Measurements from ENCODE around the gene TRIP13.

TRIP13 gene

DNA sequence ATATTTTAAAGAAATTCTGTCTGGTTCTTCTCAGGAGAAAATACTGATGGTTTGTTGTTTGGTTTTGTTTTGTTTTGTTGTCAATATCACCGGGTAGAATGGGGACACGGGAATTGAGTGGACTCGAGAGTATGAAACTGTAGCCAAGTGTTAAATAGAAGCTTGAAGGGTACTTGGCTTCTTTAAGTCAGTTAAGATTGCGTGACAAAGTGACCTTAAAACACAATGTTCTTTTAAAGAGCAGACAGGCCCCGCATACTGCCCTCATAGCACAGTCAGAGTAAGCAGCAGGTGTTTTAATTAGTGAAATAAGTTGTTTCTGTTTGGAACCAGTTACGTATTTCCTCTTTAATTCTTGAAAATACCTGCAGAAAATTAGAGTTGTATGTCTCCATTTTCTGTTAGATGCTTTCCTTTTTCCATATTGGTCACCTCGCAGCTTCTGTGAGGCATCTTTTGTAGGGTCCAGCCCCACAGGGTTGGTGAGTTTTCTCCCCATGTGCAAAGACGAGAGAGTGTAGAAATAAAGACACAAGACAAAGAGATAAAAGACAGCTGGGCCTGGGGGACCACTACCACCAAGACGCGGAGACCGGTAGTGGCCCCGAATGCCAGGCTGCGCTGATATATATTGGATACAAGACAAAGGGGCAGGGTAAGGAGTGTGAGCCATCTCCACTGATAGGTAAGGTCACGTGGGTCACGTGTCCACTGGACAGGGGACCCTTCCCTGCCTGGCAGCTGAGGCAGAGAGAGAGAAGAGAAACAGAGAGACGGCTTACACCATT, 9.6 kb downstream of the TRIP13 start:
- Histone ChIP-seq H3K27ac (ENCODE audit: low read length) (no peak overlapping the region), H3K4me1 (ENCODE audit: low read length) (no peaks in the 10 kb centered on the region), H3K79me2 (ENCODE audit: low read length) (peaks cover 51% of the 10 kb centered on the region), H3K9me2 (replicated peaks; ENCODE audit: insufficient read depth, low read length) (no peaks in the 10 kb centered on the region), H3K4me3 (ENCODE audit: low read length) (no peak overlapping the region), H2AFZ (ENCODE audit: low read length) (no peak overlapping the region), H4K20me1 (ENCODE audit: insufficient read depth, low read length) (no peaks in the 10 kb centered on the region), H3K9me3 (replicated peaks; ENCODE audit: insufficient read depth, low read length) (no peaks in the 10 kb centered on the region), H3K9ac (ENCODE audit: low read length) (no peak overlapping the region), H3F3A (ENCODE audit: insufficient read depth, low read length) (0 out of 2 replicates have a peak, but pooled peaks cover 4% of the 10 kb centered on the region), H3K27me3 (replicated peaks; ENCODE audit: insufficient read depth, low read length) (no peaks in the 10 kb centered on the region), H3K4me2 (ENCODE audit: low read depth, low read length) (no peak overlapping the region), H3K36me3 (replicated peaks; ENCODE audit: insufficient read depth, low read length) (peaks cover 34% of the 10 kb centered on the region)
- TF ChIP-seq EZH2 (optimal IDR thresholded peaks at IDR 0.05; ENCODE audit: low read depth, low read length) (no peak), EZH2phosphoT487 (IDR thresholded peaks at IDR 0.05; ENCODE audit: low read length) (no peak)
- TF ChIP-seq, protein P1, sequence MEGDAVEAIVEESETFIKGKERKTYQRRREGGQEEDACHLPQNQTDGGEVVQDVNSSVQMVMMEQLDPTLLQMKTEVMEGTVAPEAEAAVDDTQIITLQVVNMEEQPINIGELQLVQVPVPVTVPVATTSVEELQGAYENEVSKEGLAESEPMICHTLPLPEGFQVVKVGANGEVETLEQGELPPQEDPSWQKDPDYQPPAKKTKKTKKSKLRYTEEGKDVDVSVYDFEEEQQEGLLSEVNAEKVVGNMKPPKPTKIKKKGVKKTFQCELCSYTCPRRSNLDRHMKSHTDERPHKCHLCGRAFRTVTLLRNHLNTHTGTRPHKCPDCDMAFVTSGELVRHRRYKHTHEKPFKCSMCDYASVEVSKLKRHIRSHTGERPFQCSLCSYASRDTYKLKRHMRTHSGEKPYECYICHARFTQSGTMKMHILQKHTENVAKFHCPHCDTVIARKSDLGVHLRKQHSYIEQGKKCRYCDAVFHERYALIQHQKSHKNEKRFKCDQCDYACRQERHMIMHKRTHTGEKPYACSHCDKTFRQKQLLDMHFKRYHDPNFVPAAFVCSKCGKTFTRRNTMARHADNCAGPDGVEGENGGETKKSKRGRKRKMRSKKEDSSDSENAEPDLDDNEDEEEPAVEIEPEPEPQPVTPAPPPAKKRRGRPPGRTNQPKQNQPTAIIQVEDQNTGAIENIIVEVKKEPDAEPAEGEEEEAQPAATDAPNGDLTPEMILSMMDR (IDR thresholded peaks at IDR 0.05; ENCODE audit: low read length) = no peak
- DNase-seq = no peak

DNA sequence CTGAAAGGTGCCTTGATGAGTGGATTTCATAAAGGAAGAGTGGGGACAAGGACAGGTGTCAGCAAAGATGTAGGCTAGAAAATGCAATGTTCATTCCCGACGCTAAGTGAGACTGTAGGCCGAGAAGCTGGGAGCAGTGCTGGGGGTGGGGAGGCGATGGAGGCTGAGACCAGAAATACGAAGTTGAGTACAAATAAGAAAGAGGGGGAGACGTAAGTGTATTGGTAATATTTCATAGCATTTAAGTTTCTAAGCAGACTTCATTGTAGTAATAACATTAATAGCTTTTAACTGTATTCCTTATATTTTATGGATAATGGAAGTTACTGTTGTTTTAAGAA, 11.0 kb downstream of the TRIP13 start:
- TF ChIP-seq EZH2phosphoT487 (IDR thresholded peaks at IDR 0.05; ENCODE audit: low read length) (no peak), EZH2 (optimal IDR thresholded peaks at IDR 0.05; ENCODE audit: low read depth, low read length) (no peak)
- TF ChIP-seq, protein P1 (IDR thresholded peaks at IDR 0.05; ENCODE audit: low read length) = no peak
- H3K27me3 ChIP-seq (replicated peaks; ENCODE audit: insufficient read depth, low read length) = no peaks in the 10 kb centered on the region
- 0 out of 2 replicates have a peak, but pooled peaks cover 4% of the 10 kb centered on the region for H3F3A ChIP-seq (ENCODE audit: insufficient read depth, low read length)
- no peak overlapping the region for H2AFZ ChIP-seq (ENCODE audit: low read length)
- no peaks in the 10 kb centered on the region for H3K4me1 ChIP-seq (ENCODE audit: low read length)
- H3K9me2 ChIP-seq (replicated peaks; ENCODE audit: insufficient read depth, low read length) = no peaks in the 10 kb centered on the region
- no peak overlapping the region for H3K4me3 ChIP-seq (ENCODE audit: low read length)
- no peaks in the 10 kb centered on the region for H4K20me1 ChIP-seq (ENCODE audit: insufficient read depth, low read length)
- no peak for DNase-seq
- no peak overlapping the region for H3K9ac ChIP-seq (ENCODE audit: low read length)
- peaks cover 51% of the 10 kb centered on the region for H3K79me2 ChIP-seq (ENCODE audit: low read length)
- no peaks in the 10 kb centered on the region for H3K9me3 ChIP-seq (replicated peaks; ENCODE audit: insufficient read depth, low read length)
- H3K4me2 ChIP-seq (ENCODE audit: low read depth, low read length) = no peak overlapping the region
- peaks cover 39% of the 10 kb centered on the region for H3K36me3 ChIP-seq (replicated peaks; ENCODE audit: insufficient read depth, low read length)
- no peak overlapping the region for H3K27ac ChIP-seq (ENCODE audit: low read length)

DNA sequence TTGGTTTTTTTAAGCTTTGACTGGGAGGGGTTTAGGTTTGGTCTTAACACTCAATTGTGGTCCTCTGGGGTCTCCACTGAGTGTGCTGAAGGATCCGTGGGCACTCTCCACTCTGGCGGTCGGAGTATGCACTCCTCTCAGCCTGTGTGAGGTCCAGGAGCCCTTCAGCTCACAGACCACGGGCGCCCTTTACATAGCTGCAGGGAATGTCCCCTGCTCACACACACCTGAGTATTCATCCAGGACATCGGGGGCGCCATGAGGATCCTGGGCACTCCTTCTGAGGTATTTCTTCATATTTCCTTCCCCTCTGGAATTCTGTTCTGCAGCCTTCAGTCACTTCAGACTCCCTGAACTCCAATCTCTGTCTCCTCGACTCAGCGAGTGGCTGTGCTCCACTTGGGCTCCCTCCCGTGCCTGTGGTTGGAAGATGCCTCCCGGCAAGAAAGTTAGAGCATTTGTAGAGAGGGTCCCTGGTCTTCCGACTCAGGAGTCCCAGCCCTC, 12.5 kb downstream of the TRIP13 start:
- Histone ChIP-seq H3K9me3 (replicated peaks; ENCODE audit: insufficient read depth, low read length) (no peaks in the 10 kb centered on the region), H3K4me2 (ENCODE audit: low read depth, low read length) (no peak overlapping the region), H2AFZ (ENCODE audit: low read length) (no peak overlapping the region), H3K4me1 (ENCODE audit: low read length) (no peaks in the 10 kb centered on the region), H3K9ac (ENCODE audit: low read length) (no peak overlapping the region), H3K79me2 (ENCODE audit: low read length) (peaks cover 48% of the 10 kb centered on the region), H3F3A (ENCODE audit: insufficient read depth, low read length) (0 out of 2 replicates have a peak, but pooled peaks cover 4% of the 10 kb centered on the region), H3K4me3 (ENCODE audit: low read length) (no peak overlapping the region), H3K36me3 (replicated peaks; ENCODE audit: insufficient read depth, low read length) (peaks cover 39% of the 10 kb centered on the region), H3K9me2 (replicated peaks; ENCODE audit: insufficient read depth, low read length) (no peaks in the 10 kb centered on the region), H4K20me1 (ENCODE audit: insufficient read depth, low read length) (no peaks in the 10 kb centered on the region), H3K27me3 (replicated peaks; ENCODE audit: insufficient read depth, low read length) (no peaks in the 10 kb centered on the region), H3K27ac (ENCODE audit: low read length) (no peak overlapping the region)
- no peak for TF ChIP-seq EZH2phosphoT487 (IDR thresholded peaks at IDR 0.05; ENCODE audit: low read length)
- TF ChIP-seq, protein P1 (IDR thresholded peaks at IDR 0.05; ENCODE audit: low read length) = no peak
- no peak for TF ChIP-seq EZH2 (optimal IDR thresholded peaks at IDR 0.05; ENCODE audit: low read depth, low read length)
- no peak for DNase-seq

Data from MM.1S (cell line).